CD4-positive, alpha-beta T cell treated with Interferon gamma for 1 hour (primary cell): ENCODE data around the gene EPHA8.

Source experiments
- DNase-seq: peaks from one replicate; pipeline ENCODE4 v3.0.0-alpha.2; 2020

EPHA8 gene

DNA sequence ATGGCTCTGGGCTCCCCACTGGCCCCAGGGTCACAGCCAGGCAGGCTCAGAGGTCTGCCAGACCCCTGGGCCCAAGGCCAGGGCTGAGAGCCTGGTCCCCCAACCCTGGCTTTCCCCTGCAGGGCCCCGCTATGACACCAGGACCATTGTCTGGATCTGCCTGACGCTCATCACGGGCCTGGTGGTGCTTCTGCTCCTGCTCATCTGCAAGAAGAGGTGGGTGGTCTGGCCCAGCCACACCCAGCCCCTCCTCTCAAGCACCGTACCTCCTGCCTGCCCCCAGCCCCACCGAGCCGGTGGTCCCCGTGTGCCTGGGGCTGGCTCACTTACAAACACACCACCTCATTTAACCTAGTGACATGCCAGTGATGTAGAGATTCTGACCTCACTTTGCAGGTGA lies 31.8 kb downstream of the EPHA8 start:
- DNase-seq = no peak

DNA sequence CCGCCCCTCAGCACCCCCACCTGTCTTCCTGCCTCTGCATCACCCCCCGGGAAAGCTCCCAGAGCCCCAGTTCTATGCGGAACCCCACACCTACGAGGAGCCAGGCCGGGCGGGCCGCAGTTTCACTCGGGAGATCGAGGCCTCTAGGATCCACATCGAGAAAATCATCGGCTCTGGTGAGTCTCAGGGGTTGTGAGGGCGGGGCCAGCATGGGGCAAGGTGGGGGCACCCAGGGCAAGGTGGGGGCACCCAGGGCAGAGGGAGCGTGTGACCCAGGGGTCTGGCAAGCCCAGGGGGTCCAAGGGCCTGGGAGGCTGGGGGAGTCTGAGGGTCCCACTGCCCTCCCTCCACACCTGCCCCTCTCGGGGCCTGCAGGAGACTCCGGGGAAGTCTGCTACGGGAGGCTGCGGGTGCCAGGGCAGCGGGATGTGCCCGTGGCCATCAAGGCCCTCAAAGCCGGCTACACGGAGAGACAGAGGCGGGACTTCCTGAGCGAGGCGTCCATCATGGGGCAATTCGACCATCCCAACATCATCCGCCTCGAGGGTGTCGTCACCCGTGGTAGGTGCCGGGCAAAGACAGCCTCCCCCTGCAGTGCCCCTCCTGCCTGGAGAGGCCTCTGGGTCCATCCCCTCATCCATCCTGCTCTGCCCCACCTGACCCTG lies 34.1 kb downstream of the EPHA8 start:
- no peak for DNase-seq

DNA sequence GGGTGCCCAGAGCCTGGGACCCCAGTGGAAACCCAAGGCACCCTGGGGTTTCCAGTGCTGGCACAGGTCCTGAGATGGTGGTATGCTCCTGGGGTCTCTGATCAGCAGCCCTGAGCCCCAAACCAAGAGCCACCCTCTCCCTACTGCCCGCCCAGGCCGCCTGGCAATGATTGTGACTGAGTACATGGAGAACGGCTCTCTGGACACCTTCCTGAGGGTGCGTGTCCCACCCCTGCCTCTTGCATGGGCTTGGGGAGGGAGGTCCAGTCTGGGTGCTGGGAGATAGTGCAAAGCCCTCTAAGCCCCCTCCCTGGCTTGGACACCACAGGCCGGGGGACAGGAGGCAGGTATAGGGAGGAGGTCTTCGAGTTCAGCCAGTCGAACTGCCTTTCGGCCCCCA lies 34.7 kb downstream of the EPHA8 start:
- no peak for DNase-seq

DNA sequence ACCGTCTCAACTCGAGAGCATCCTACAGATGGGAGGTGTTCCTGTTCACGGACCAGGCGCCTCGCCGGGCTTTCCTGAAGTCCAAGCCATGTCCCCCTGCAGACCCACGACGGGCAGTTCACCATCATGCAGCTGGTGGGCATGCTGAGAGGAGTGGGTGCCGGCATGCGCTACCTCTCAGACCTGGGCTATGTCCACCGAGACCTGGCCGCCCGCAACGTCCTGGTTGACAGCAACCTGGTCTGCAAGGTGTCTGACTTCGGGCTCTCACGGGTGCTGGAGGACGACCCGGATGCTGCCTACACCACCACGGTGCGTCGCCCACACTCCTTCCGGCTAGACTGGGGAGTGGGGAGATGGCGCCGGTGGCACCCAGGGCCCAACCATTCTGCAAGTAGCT lies 35.4 kb downstream of the EPHA8 start:
- no peak for DNase-seq

- DNase-seq = no peak
Observed at GRCh38 chr1:22600071-22600816, 37.0 kb downstream of the EPHA8 start.

DNA sequence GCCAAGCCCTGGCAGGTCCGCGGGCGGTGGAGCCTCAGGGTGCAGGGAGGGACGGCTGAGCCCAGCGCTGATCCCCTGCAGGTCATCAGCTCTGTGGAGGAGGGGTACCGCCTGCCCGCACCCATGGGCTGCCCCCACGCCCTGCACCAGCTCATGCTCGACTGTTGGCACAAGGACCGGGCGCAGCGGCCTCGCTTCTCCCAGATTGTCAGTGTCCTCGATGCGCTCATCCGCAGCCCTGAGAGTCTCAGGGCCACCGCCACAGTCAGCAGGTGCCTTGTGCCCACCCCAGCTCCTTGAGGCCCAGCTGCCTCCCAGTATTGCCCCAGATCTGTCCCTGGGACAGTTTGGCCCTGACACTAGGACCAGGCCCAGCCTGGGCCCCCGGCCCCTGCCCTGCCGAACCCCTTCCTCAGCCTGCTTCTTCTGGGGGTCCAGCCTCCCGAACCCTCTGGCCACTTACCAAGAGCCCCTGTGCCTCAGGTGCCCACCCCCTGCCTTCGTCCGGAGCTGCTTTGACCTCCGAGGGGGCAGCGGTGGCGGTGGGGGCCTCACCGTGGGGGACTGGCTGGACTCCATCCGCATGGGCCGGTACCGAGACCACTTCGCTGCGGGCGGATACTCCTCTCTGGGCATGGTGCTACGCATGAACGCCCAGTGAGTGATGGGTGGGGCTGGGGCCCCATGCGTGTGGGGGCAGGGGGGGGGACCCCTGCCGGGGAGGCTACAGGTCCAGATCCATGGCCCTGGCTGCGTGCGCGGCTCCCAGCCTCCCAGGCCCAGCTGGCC lies 37.7 kb downstream of the EPHA8 start:
- DNase-seq = no peak

GRCh38 chr1:22601610-22602009 lies 38.3 kb downstream of the EPHA8 start:
- DNase-seq = no peak

GRCh38 chr1:22602060-22602740 lies 38.9 kb downstream of the EPHA8 start:
- no peak for DNase-seq

DNA sequence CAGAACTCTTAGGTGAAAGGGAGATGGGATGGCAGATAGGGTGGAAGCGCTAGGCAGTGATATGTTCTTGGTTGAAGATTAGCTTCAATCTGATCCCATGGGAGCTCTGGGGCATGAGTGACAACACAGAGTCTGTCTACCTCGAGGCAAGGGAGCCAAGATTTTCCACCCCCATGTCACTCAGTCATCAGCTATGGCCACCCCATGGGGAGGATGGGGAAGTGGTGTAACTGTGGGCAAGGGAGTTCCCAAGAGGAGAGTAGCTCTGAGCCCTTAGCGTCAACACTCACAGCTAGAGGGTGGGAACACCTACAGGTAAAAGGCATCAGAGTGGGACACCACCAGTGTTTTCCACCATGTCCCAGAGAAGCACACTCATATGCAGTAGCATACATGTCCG lies 42.9 kb downstream of the EPHA8 start:
- DNase-seq = no peak

- DNase-seq = no peak
Observed at GRCh38 chr1:22607154-22607553, 43.9 kb downstream of the EPHA8 start.

- DNase-seq = no peak
Observed at GRCh38 chr1:22608361-22608760, 45.1 kb downstream of the EPHA8 start.

GRCh38 chr1:22609291-22609690 lies 46.0 kb downstream of the EPHA8 start:
- DNase-seq = no peak

DNA sequence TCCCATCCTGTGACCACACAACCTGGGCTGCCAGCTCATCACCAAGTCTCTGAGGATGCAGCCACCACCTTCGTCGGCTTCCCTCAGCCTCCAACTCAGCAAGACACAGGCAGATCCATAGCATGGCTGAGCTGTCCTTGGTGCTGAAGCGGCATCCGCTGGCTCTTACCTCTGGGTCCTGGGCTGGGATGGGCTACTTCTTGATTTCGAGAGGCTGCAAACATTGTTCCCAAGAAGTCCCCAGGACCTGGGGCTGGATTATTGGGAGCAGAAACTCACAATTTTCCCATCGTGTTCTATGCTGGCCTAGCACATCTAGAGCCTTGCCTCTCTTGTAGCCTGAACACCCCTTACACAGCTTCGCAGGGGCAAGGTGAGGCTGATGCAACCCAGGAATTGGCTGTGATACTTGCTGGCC lies 48.2 kb downstream of the EPHA8 start:
- DNase-seq = no peak

DNA sequence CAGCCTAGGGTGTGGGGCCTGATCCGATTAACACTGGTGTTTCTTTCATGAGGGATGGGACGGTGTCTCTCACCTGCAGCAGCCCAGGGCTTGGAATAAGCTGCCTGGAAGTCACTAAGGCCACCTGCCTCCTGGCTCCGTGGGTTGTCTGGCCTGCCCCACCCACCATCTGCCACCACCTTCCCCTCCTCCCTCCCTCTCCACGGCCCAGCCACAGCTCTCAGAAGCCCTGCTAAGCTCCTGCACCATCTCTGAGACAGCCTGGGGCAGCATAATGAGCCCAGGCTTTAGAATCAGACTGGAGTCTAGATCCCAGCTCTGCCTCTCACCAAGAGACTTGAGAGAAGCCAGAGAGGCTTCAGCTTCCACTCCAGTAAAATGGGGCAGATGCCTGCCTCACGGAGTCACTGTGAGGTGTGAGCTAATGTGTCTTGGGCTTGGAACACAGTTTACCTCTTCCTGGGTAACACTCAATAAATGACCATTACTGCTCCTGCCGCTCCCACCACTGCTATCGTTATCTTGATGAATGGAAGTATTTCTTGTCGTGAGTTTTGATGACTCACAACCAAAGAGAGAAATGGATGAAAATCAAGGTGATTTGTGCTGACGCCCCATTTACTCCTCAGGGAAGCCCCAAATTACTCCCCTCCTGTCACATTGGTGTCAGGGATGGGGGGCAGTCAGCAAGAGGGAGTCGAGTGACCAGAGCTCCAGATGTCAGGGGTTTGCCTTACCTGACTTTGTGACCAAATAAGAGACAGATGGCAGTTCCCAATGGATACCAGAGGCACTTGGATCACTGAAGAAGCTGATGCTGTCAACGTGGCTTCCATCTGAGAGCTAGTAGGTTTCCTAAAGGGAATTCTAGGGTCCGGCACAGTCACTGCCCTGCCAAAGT lies 49.6 kb downstream of the EPHA8 start:
- DNase-seq = no peak

- no peak for DNase-seq
Observed at GRCh38 chr1:22613572-22613918, 50.3 kb downstream of the EPHA8 start.

- no peak for DNase-seq
Observed at GRCh38 chr1:22613951-22614350, 50.7 kb downstream of the EPHA8 start.

- DNase-seq = no peak
Observed at GRCh38 chr1:22615886-22616285, 52.6 kb downstream of the EPHA8 start.

DNA sequence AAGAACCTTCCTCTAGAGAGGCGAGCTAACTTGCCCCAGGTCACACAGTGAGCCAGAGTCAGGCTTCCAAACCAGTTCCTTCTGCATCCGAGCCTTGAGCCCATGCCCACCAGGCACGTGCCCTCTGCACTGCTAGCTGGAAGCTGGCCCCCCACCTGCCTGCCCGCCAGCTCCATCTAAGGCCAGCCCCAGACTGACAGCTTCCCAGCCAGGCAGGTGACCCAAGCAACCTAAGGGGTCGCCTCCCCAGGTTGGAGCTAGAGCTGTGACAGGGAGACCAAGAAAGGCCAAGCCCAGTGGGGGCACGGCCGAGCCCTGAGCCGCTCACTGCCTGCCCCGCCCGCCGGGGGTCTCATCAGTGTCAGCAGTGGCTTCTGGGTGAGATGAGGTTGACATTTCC lies 53.3 kb downstream of the EPHA8 start:
- no peak for DNase-seq

DNA sequence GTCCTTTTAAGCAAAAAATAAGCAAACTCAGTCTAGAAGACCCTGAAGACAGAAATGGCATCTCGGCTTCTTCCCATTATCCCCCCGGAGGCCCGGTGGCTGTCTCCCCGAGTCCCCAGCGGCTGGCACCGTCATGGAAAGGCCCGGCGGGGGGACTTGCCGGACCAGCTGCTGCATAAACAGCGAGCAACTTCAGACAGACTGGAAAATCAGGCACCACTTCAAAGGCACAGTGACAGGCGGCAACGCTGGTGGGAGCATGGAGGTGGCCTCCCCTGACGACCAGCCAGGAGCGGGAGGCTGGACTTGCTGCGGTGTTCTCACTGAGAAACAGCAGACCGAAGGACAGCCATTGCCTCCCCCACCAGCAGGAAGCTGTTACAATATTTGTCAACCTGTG lies 54.8 kb downstream of the EPHA8 start:
- no peak for DNase-seq

- no peak for DNase-seq
Observed at GRCh38 chr1:22619252-22619651, 56.0 kb downstream of the EPHA8 start.

GRCh38 chr1:22619798-22620197 lies 56.5 kb downstream of the EPHA8 start:
- DNase-seq = no peak

GRCh38 chr1:22621761-22622160 lies 58.5 kb downstream of the EPHA8 start:
- no peak for DNase-seq
